ENCODE results near the gene EN2.

- TF ChIP-seq POLR2A (IDR thresholded peaks at IDR 0.05), result no peak
- TF ChIP-seq CTCF (IDR thresholded peaks at IDR 0.05), result no peak
Measured at GRCh38 chr7:155467846-155468784, 10.2 kb downstream of the EN2 start.

Measured in uterus (tissue), 2 donors.